Osteoblast (primary cell): ENCODE results near the gene NKPD1. TPM values are rescaled to one million over a fixed set of nuclear protein-coding genes. Genes with fewer than 3 reads are reported as not detected.
A peak's percentile ranks its signal among the peaks of the same experiment; 100 is the strongest.

ENCODE experiments used
- DNase-seq: peaks from one replicate; pipeline ENCODE4 v3.0.0; 2011; ENCODE audit warnings: low spot score, mixed read lengths; ENCODE audit not compliant: insufficient read length; ENCODE audit errors: missing footprints
- H2AFZ ChIP-seq: 2 replicates; pipeline ENCODE4 v1.6.0; 2011; ENCODE audit warnings: mild to moderate bottlenecking, low read length
- H3K27ac ChIP-seq: 2 replicates; pipeline ENCODE4 v1.5.1; 2011; ENCODE audit warnings: mild to moderate bottlenecking, low read depth, low read length, moderate library complexity
- H3K27me3 ChIP-seq: 2 replicates; pipeline ENCODE4 v1.6.0; 2012; ENCODE audit warnings: mild to moderate bottlenecking, control low read depth, inconsistent platforms, low read length, moderate library complexity; ENCODE audit not compliant: insufficient read depth
- H3K36me3 ChIP-seq: 2 replicates; pipeline ENCODE4 v1.5.1; 2011; ENCODE audit warnings: mild to moderate bottlenecking, low read length, control low read depth, moderate library complexity; ENCODE audit not compliant: insufficient read depth
- H3K4me1 ChIP-seq: 2 replicates; pipeline ENCODE4 v1.5.1; 2011; ENCODE audit warnings: mild to moderate bottlenecking, low read length, control low read depth, moderate library complexity; ENCODE audit not compliant: insufficient read depth
- H3K4me2 ChIP-seq: 2 replicates; pipeline ENCODE4 v1.6.0; 2011; ENCODE audit warnings: mild to moderate bottlenecking, low read length; ENCODE audit not compliant: insufficient read depth
- H3K4me3 ChIP-seq: fragments of 200-600 bp; sonication (generic); 3 replicates; pipeline ENCODE4 v1.5.1; 2012; ENCODE audit warnings: mild to moderate bottlenecking, low read length, inconsistent platforms; ENCODE audit not compliant: insufficient read depth
- H3K79me2 ChIP-seq: 2 replicates; pipeline ENCODE4 v1.6.0; 2012; ENCODE audit warnings: mild to moderate bottlenecking, low read length, control low read depth, inconsistent platforms; ENCODE audit not compliant: insufficient read depth
- H3K9me3 ChIP-seq: 2 replicates; pipeline ENCODE4 v1.5.1; 2011; ENCODE audit warnings: low read depth, low read length, control low read depth
- H4K20me1 ChIP-seq: 2 replicates; pipeline ENCODE4 v1.6.0; 2012; ENCODE audit warnings: mild to moderate bottlenecking, low read length, control low read depth; ENCODE audit not compliant: insufficient read depth
- total RNA-seq: library from RNA; depleted of rRNA; stranded (reverse); fragments of >200 nt; gene quantifications from 2 replicates; pipeline ENCODE4 v1.2.3, GENCODE V29; 2012
- TF ChIP-seq, protein P1 (sequence below): IDR thresholded peaks from 2 replicates; pipeline ENCODE4 v1.5.1; 2011; ENCODE audit warnings: mild to moderate bottlenecking, low read depth, low read length, moderate library complexity; ENCODE audit errors: extremely low read depth

The NKPD1 gene
- total RNA-seq, 1 donor, result not detected

DNA sequence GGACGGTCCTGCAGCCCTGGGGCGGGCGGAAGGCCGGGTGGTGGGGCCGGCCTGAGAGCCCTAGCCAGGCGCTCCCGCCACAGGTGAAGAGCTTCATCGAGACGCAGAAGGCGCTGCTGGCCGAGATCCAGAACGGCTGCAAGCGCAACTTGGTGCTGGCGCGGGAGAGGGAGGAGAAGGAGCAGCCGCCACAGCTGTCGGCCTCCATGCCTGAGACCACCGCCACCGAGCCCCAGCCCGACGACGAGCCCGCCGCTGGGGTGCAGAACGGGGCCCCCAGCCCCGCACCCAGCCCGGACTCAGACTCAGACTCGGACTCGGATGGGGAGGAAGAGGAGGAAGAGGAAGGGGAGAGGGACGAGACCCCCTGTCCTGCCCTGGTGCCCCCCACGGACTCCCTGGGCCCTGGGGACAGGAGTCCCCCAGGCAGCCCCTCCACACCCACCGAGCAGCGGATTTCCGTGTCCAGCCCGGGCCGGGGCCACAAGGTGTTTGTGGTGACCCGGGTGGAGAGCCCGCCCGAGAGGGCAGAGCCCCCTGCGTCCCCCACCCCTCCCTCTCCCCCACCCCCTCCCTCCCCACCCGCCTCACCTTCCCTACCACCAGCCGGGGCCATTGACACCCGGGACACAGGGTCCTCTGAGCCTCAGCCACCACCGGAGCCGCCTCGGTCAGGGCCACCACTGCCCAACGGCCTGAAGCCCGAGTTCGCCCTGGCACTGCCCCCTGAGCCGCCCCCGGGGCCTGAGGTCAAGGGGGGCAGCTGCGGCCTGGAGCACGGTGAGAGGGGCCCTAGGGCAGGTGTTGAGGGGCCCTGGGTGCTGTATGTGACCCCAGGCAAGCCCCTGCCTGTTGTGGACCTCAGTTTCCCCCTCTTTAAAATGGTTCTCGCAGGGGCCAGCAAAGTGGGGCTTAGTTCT, 15.3 kb downstream of the NKPD1 start:
- peak; percentile 73 for DNase-seq
- H3K4me1 ChIP-seq, result no peaks in the 10 kb centered on the region
- no peak overlapping the region for H2AFZ ChIP-seq
- no peaks in the 10 kb centered on the region for H3K79me2 ChIP-seq
- H4K20me1 ChIP-seq, result peaks cover 9% of the 10 kb centered on the region
- H3K27me3 ChIP-seq, result no peaks in the 10 kb centered on the region
- peaks cover 20% of the 10 kb centered on the region for H3K36me3 ChIP-seq
- TF ChIP-seq, protein P1, sequence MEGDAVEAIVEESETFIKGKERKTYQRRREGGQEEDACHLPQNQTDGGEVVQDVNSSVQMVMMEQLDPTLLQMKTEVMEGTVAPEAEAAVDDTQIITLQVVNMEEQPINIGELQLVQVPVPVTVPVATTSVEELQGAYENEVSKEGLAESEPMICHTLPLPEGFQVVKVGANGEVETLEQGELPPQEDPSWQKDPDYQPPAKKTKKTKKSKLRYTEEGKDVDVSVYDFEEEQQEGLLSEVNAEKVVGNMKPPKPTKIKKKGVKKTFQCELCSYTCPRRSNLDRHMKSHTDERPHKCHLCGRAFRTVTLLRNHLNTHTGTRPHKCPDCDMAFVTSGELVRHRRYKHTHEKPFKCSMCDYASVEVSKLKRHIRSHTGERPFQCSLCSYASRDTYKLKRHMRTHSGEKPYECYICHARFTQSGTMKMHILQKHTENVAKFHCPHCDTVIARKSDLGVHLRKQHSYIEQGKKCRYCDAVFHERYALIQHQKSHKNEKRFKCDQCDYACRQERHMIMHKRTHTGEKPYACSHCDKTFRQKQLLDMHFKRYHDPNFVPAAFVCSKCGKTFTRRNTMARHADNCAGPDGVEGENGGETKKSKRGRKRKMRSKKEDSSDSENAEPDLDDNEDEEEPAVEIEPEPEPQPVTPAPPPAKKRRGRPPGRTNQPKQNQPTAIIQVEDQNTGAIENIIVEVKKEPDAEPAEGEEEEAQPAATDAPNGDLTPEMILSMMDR, result no peak
- no peak overlapping the region for H3K4me2 ChIP-seq
- H3K9me3 ChIP-seq, result no peaks in the 10 kb centered on the region
- no peak overlapping the region for H3K27ac ChIP-seq
- no peak overlapping the region for H3K4me3 ChIP-seq

DNA sequence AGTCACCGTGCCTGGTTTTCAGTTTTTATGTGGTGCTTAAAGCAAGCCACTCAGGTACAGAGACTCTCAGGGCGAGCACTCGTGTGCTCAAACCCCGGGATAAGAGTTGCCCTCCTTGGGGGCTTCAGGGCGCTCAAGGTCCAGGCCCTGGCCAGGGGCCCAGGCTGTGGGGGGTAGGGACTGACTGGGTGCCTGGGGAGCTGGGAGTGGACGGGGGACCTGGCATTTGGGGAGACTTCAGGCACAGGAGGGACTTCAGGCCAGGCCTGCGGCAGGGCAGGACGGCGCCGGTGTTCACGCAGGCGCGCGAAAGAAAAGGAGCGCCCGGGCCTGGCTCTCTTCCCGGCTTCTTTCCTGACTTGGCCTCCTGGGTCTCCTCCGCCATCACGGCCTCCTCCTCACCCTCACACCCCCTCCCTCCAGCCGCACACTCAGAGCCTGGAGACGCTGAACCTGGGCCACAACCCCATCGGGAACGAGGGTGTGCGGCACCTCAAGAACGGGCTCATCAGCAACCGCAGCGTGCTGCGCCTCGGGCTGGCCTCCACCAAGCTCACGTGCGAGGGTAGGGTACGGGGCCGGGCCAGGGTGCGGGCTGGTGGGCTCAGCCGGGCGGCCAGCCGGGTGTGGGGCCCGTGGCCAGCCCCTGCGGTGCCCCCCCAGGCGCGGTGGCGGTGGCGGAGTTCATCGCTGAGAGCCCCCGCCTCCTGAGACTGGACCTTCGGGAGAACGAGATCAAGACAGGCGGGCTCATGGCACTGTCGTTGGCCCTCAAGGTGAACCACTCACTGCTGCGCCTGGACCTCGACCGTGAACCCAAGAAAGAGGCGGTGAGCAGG, 16.1 kb downstream of the NKPD1 start:
- Histone ChIP-seq H3K4me1 (no peaks in the 10 kb centered on the region), H3K4me3 (no peak overlapping the region), H3K27ac (no peak overlapping the region), H3K36me3 (peaks cover 20% of the 10 kb centered on the region), H3K79me2 (peaks cover 5% of the 10 kb centered on the region), H3K4me2 (no peak overlapping the region), H4K20me1 (peaks cover 5% of the 10 kb centered on the region), H3K9me3 (no peaks in the 10 kb centered on the region), H3K27me3 (no peaks in the 10 kb centered on the region), H2AFZ (no peak overlapping the region)
- TF ChIP-seq, protein P1, result no peak
- peak; percentile 59 for DNase-seq

DNA sequence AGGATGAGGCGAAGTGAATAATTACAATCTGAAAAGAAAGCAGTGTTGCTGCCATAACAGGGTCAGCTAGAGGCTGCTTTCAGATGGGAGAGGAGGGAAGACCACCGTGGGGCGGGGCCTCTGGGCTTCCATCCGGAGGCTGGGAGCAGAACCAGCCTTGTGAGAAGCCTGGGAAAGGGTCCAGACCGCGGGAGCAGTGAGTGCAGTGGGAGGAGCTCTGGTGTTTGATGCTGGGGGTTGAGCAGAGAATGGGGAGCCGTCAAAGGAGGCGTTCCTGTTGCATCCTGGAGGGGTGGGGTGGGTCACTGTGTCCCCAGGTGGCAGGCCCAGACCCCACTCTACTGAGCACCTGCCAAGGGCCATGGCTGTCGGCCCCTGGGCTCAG, 18.1 kb downstream of the NKPD1 start:
- H4K20me1 ChIP-seq, result peaks cover 10% of the 10 kb centered on the region
- H3K4me1 ChIP-seq, result no peaks in the 10 kb centered on the region
- H3K9me3 ChIP-seq, result no peaks in the 10 kb centered on the region
- no peak overlapping the region for H2AFZ ChIP-seq
- peaks cover 18% of the 10 kb centered on the region for H3K79me2 ChIP-seq
- peak; percentile 90 for DNase-seq
- no peak overlapping the region for H3K4me3 ChIP-seq
- no peaks in the 10 kb centered on the region for H3K27me3 ChIP-seq
- H3K36me3 ChIP-seq, result peaks cover 20% of the 10 kb centered on the region
- no peak overlapping the region for H3K27ac ChIP-seq
- TF ChIP-seq, protein P1, result no peak
- H3K4me2 ChIP-seq, result no peak overlapping the region
